ENCODE data around the gene SYK.
A peak's percentile ranks its signal among the peaks of the same experiment; 100 is the strongest.

SYK gene

DNA sequence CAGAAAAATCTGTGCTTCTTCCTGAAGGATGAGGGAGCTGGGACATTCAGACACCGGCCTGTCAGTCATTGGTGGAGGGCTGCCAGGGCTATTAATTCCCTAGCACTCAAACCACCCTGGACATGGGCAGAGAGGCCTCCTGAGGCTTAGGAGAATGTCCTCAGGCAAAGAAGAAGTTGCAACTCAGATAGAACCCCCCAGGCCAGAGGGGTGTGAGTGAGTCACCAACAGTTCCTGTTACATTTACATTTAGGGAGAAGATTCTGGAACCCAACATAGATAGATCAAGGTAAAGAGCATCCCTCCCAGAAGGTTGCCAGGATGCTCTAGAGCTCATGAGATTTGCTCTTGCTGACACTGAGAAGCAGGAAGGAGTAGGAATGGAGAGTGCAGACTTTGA lies 29.2 kb upstream of the SYK start:
- TF ChIP-seq, protein P1, sequence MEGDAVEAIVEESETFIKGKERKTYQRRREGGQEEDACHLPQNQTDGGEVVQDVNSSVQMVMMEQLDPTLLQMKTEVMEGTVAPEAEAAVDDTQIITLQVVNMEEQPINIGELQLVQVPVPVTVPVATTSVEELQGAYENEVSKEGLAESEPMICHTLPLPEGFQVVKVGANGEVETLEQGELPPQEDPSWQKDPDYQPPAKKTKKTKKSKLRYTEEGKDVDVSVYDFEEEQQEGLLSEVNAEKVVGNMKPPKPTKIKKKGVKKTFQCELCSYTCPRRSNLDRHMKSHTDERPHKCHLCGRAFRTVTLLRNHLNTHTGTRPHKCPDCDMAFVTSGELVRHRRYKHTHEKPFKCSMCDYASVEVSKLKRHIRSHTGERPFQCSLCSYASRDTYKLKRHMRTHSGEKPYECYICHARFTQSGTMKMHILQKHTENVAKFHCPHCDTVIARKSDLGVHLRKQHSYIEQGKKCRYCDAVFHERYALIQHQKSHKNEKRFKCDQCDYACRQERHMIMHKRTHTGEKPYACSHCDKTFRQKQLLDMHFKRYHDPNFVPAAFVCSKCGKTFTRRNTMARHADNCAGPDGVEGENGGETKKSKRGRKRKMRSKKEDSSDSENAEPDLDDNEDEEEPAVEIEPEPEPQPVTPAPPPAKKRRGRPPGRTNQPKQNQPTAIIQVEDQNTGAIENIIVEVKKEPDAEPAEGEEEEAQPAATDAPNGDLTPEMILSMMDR (IDR thresholded peaks at IDR 0.05; ENCODE audit: low read depth, low read length): no peak
- TF ChIP-seq, protein P2, sequence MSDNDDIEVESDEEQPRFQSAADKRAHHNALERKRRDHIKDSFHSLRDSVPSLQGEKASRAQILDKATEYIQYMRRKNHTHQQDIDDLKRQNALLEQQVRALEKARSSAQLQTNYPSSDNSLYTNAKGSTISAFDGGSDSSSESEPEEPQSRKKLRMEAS (IDR thresholded peaks at IDR 0.05; ENCODE audit: low read depth, low read length): no peak
- TF ChIP-seq MYC (IDR thresholded peaks at IDR 0.05; ENCODE audit: low read depth, low read length): no peak
- no peak for TF ChIP-seq POLR2A (IDR thresholded peaks at IDR 0.05; ENCODE audit: extremely low read depth, insufficient read length)
- peak; percentile 16 for DNase-seq (ENCODE audit: low read depth)
- no peak overlapping the region for H3K4me3 ChIP-seq (ENCODE audit: low read depth, low read length)

DNA sequence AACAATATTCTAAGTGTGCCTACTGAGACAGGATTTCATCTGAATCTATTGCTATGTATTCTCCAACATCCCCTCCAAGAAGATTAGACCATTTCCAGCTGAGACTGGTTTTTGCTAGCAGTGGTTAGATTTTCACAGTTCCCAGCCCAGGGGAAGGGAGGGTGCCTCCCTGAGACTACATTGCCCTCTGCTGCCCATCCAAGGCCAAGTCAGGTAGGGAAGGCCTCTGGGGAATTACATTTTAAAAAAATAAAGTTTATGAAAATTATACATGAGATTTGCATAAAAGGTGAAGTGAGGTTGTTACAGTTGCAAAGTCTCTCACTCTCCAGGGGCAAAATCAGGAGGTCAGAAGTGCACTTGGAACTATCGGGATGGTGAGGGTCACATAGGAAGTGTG lies 28.0 kb upstream of the SYK start:
- TF ChIP-seq, protein P2 (IDR thresholded peaks at IDR 0.05; ENCODE audit: low read depth, low read length): no peak
- TF ChIP-seq, protein P1 (IDR thresholded peaks at IDR 0.05; ENCODE audit: low read depth, low read length): peak; percentile 32
- TF ChIP-seq MYC (IDR thresholded peaks at IDR 0.05; ENCODE audit: low read depth, low read length): no peak
- peak; percentile 52 for DNase-seq (ENCODE audit: low read depth)
- H3K4me3 ChIP-seq (ENCODE audit: low read depth, low read length): no peak overlapping the region

DNA sequence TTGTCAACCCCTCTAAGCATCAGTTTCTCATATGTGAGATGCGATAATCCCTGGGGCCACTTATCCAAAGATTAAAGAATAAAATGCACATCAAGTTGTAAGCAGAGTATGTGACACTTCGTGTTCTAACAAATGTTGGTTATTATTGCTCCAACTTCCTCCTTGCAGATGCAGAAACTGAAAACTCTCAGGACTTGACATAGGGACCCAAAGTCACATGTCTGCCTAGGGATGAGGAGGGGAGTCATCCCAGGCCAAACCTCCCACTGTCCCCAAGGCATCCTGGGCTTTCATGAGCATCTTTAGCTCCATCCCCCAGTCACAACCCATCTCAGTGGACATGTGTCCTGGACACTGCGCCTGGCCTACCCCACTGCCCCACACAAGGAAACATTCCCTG lies 27.5 kb upstream of the SYK start:
- DNase-seq (ENCODE audit: low read depth): no peak
- H3K4me3 ChIP-seq (ENCODE audit: low read depth, low read length): no peak overlapping the region
- TF ChIP-seq, protein P2 (IDR thresholded peaks at IDR 0.05; ENCODE audit: low read depth, low read length): 0 out of 2 replicates have a peak, but pooled peaks have one; percentile 6
- TF ChIP-seq, protein P1 (IDR thresholded peaks at IDR 0.05; ENCODE audit: low read depth, low read length): no peak
- TF ChIP-seq POLR2A (IDR thresholded peaks at IDR 0.05; ENCODE audit: extremely low read depth, insufficient read length): no peak

DNA sequence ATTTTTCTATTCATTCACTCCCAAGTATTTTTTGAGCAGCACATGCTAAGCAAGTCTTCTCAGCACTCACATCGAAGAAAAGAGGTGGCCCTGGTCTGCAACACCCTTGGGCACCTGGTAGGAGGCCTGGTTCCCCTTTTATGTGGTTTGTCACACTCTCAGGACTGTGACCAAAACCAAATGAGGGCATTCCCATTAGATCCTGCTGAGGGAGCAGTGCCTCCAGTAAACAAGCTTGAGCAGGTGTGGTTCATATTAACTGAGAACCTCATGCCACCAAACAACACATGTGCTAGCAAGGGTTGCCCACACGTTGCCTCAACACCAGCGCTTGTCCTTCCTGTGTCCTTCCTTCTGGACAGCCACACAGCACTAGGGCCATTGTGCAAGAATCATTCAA lies 26.9 kb upstream of the SYK start:
- H3K4me3 ChIP-seq (ENCODE audit: low read depth, low read length): no peak overlapping the region
- TF ChIP-seq MYC (IDR thresholded peaks at IDR 0.05; ENCODE audit: low read depth, low read length): peak; percentile 83
- TF ChIP-seq, protein P1 (IDR thresholded peaks at IDR 0.05; ENCODE audit: low read depth, low read length): no peak
- TF ChIP-seq POLR2A (IDR thresholded peaks at IDR 0.05; ENCODE audit: extremely low read depth, insufficient read length): no peak
- TF ChIP-seq, protein P2 (IDR thresholded peaks at IDR 0.05; ENCODE audit: low read depth, low read length): peak; percentile 92
- peak; percentile 78 for DNase-seq (ENCODE audit: low read depth)

DNA sequence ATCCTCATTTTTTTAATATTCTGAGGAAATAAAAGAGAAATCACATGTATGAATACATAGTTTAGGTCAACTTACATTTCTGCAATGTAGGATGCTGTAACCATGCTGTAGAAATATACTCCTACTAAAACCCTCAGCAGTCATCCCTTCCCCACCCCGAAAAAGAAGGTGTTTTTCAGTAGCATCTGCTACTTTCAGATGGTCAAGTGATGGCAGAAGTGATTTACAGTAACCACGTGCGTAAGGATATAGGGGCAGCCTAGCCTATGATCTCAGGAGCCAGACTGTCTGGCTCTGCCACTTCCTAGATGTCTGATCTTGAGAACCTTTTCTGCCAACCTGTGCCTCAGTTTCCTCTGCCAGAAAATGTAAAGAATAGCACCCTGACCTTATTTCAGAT lies 26.0 kb upstream of the SYK start:
- no peak overlapping the region for H3K4me3 ChIP-seq (ENCODE audit: low read depth, low read length)
- no peak for TF ChIP-seq MYC (IDR thresholded peaks at IDR 0.05; ENCODE audit: low read depth, low read length)
- DNase-seq (ENCODE audit: low read depth): no peak

DNA sequence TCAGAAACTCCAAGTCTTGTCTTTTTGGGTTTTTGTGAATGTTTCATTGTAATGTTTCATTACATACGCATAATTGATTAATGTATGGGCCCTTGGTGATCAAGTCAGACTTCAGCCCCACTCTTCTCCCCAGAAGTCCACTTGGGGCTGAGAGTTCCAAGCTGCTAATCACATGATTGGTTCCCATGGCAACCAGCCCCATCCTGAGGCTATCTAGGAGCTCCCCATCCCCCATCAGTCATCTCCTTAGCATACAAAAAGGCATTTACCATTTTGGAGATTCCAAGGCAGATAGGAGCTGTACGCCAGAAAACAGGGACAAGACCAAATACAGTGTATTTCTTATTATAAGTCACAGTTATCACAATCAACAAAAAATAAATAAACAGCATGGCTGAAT lies 22.9 kb upstream of the SYK start:
- DNase-seq (ENCODE audit: low read depth): no peak
- TF ChIP-seq, protein P1 (IDR thresholded peaks at IDR 0.05; ENCODE audit: low read depth, low read length): no peak
- TF ChIP-seq MYC (IDR thresholded peaks at IDR 0.05; ENCODE audit: low read depth, low read length) (no peak), POLR2A (IDR thresholded peaks at IDR 0.05; ENCODE audit: extremely low read depth, insufficient read length) (no peak)
- TF ChIP-seq, protein P2 (IDR thresholded peaks at IDR 0.05; ENCODE audit: low read depth, low read length): no peak
- no peak overlapping the region for H3K4me3 ChIP-seq (ENCODE audit: low read depth, low read length)

Data from NB4 (cell line).